SK-N-SH treated with all-trans-retinoic acid at 6 μM for 48 hours (cell line): ENCODE results near the gene NKAIN1.

Experiments
- ATAC-seq: fragments of 200-7000 bp; cut with Tn5 transposase; 3 replicates; pipeline ENCODE4 v1.9.1; 2020; ENCODE audit warnings: mild to moderate bottlenecking, moderate library complexity
- ARNTL ChIP-seq: fragments of 450-650 bp; formaldehyde crosslinking; IDR thresholded peaks from 2 replicates; pipeline ENCODE4 v1.5.0; 2020; ENCODE audit warnings: low read depth, mild to moderate bottlenecking, moderate library complexity, borderline replicate concordance
- BACH2 ChIP-seq: fragments of 250-450 bp; sonication (Bioruptor Pico); IDR thresholded peaks from 2 replicates; pipeline ENCODE4 v1.9.0; 2021; ENCODE audit warnings: mild to moderate bottlenecking, borderline replicate concordance
- CSDC2 ChIP-seq: fragments of 250-450 bp; sonication (Bioruptor Pico); IDR thresholded peaks from 2 replicates; pipeline ENCODE4 v1.5.0; 2020; ENCODE audit warnings: mild to moderate bottlenecking, moderate library complexity
- CSRNP3 ChIP-seq: fragments of 250-450 bp; sonication (Bioruptor Pico); IDR thresholded peaks from 2 replicates; pipeline ENCODE4 v1.5.1; 2021; ENCODE audit warnings: mild to moderate bottlenecking, moderate library complexity
- ESRRG ChIP-seq: fragments of 250-450 bp; sonication (Bioruptor Pico); IDR thresholded peaks from 2 replicates; pipeline ENCODE4 v1.6.1; 2021; ENCODE audit warnings: mild to moderate bottlenecking
- GLIS3 ChIP-seq: fragments of 250-450 bp; sonication (Bioruptor Pico); IDR thresholded peaks from 2 replicates; pipeline ENCODE4 v1.5.0; 2020; ENCODE audit warnings: mild to moderate bottlenecking, moderate library complexity
- ISL1 ChIP-seq: fragments of 250-450 bp; sonication (Bioruptor Pico); IDR thresholded peaks from 2 replicates; pipeline ENCODE4 v2.1.2; 2022; ENCODE audit warnings: mild to moderate bottlenecking, moderate library complexity
- OSR1 ChIP-seq: fragments of 250-450 bp; sonication (Bioruptor Pico); IDR thresholded peaks from 2 replicates; pipeline ENCODE4 v1.8.0; 2022; ENCODE audit warnings: moderate library complexity, mild to moderate bottlenecking, inconsistent platforms
- PATZ1 ChIP-seq: fragments of 250-450 bp; sonication (Bioruptor Pico); IDR thresholded peaks from 2 replicates; pipeline ENCODE4 v1.8.0; 2020; ENCODE audit warnings: mild to moderate bottlenecking, moderate library complexity, borderline replicate concordance
- POU6F1 ChIP-seq: fragments of 250-450 bp; sonication (Bioruptor Pico); IDR thresholded peaks from 2 replicates; pipeline ENCODE4 v1.8.0; 2021; ENCODE audit warnings: low read depth, mild to moderate bottlenecking, moderate library complexity, borderline replicate concordance
- PPARA ChIP-seq: fragments of 250-450 bp; sonication (Bioruptor Pico); IDR thresholded peaks from 2 replicates; pipeline ENCODE4 v1.5.0; 2020; ENCODE audit warnings: mild to moderate bottlenecking, borderline replicate concordance
- RARB ChIP-seq: fragments of 250-450 bp; sonication (Bioruptor Pico); IDR thresholded peaks from 2 replicates; pipeline ENCODE4 v1.8.0; 2021; ENCODE audit warnings: mild to moderate bottlenecking, moderate library complexity
- SNAI2 ChIP-seq: fragments of 250-450 bp; sonication (Bioruptor Pico); IDR thresholded peaks from 2 replicates; pipeline ENCODE4 v1.5.0; 2020; ENCODE audit warnings: mild to moderate bottlenecking, moderate library complexity
- TCF4 ChIP-seq: fragments of 250-450 bp; sonication (Bioruptor Pico); IDR thresholded peaks from 2 replicates; pipeline ENCODE4 v1.8.0; 2021; ENCODE audit warnings: mild to moderate bottlenecking, moderate library complexity, borderline replicate concordance
- TOX ChIP-seq: fragments of 250-450 bp; sonication (Bioruptor Pico); IDR thresholded peaks from 2 replicates; pipeline ENCODE4 v1.8.0; 2021; ENCODE audit warnings: mild to moderate bottlenecking, moderate library complexity, borderline replicate concordance
- TSHZ2 ChIP-seq: fragments of 250-450 bp; sonication (Bioruptor Pico); IDR thresholded peaks from 2 replicates; pipeline ENCODE4 v1.5.0; 2020; ENCODE audit warnings: mild to moderate bottlenecking, moderate library complexity
- ZC3H10 ChIP-seq: fragments of 250-450 bp; sonication (Bioruptor Pico); IDR thresholded peaks from 2 replicates; pipeline ENCODE4 v1.5.1; 2021; ENCODE audit warnings: mild to moderate bottlenecking, moderate library complexity
- ZFP3 ChIP-seq: fragments of 250-450 bp; sonication (Bioruptor Pico); IDR thresholded peaks from 2 replicates; pipeline ENCODE4 v1.5.0; 2020; ENCODE audit warnings: mild to moderate bottlenecking, moderate library complexity
- ZFP30 ChIP-seq: fragments of 450-650 bp; formaldehyde crosslinking; IDR thresholded peaks from 2 replicates; pipeline ENCODE4 v1.5.0; 2022; ENCODE audit warnings: mild to moderate bottlenecking, moderate library complexity
- ZNF565 ChIP-seq: fragments of 450-650 bp; formaldehyde crosslinking; conservative IDR thresholded peaks from 2 replicates; pipeline ENCODE4 v1.5.0; 2020; ENCODE audit warnings: low read depth, mild to moderate bottlenecking, moderate library complexity
- ZNF70 ChIP-seq: fragments of 450-650 bp; formaldehyde crosslinking; IDR thresholded peaks from 2 replicates; pipeline ENCODE4 v1.5.0; 2020; ENCODE audit warnings: mild to moderate bottlenecking, moderate library complexity
- ZNF8 ChIP-seq: fragments of 450-650 bp; formaldehyde crosslinking; IDR thresholded peaks from 2 replicates; pipeline ENCODE4 v1.5.0; 2020; ENCODE audit warnings: mild to moderate bottlenecking, moderate library complexity

NKAIN1 gene

GRCh38 chr1:31144442-31144841 lies 95.2 kb downstream of the NKAIN1 start:
- no peak for ATAC-seq
- TF ChIP-seq PATZ1 (CRISPR knock-in tag) (no peak), PPARA (no peak), TCF4 (no peak), ZFP3 (no peak), TSHZ2 (CRISPR knock-in tag) (no peak), ZFP30 (CRISPR knock-in tag) (no peak), ZNF565 (no peak), POU6F1 (no peak), ISL1 (CRISPR knock-in tag) (no peak), CSDC2 (CRISPR knock-in tag) (no peak), ZNF8 (no peak), ZC3H10 (CRISPR knock-in tag) (no peak), GLIS3 (CRISPR knock-in tag) (no peak), ESRRG (CRISPR knock-in tag) (no peak), ARNTL (CRISPR knock-in tag) (no peak)

- no peak for ATAC-seq
- TF ChIP-seq ZNF8 (no peak), POU6F1 (no peak), RARB (CRISPR knock-in tag) (no peak), ZNF70 (CRISPR knock-in tag) (no peak), ISL1 (CRISPR knock-in tag) (no peak), ZNF565 (no peak), ZFP30 (CRISPR knock-in tag) (no peak), PPARA (no peak), OSR1 (CRISPR knock-in tag) (no peak), ESRRG (CRISPR knock-in tag) (no peak), TSHZ2 (CRISPR knock-in tag) (no peak), ARNTL (CRISPR knock-in tag) (no peak), SNAI2 (CRISPR knock-in tag) (no peak), GLIS3 (CRISPR knock-in tag) (no peak), BACH2 (no peak), ZC3H10 (CRISPR knock-in tag) (no peak), CSRNP3 (CRISPR knock-in tag) (no peak), ZFP3 (no peak), TOX (no peak)
These were observed 96.2 kb downstream of the NKAIN1 start for GRCh38 chr1:31143455-31143854.
